ENCODE results near the gene HJV.
A peak's percentile ranks its signal among the peaks of the same experiment; 100 is the strongest.

Gene HJV

GRCh38 chr1:145992502-145992936 is 29.0 kb downstream of the HJV start:
- no peak for DNase-seq

DNA sequence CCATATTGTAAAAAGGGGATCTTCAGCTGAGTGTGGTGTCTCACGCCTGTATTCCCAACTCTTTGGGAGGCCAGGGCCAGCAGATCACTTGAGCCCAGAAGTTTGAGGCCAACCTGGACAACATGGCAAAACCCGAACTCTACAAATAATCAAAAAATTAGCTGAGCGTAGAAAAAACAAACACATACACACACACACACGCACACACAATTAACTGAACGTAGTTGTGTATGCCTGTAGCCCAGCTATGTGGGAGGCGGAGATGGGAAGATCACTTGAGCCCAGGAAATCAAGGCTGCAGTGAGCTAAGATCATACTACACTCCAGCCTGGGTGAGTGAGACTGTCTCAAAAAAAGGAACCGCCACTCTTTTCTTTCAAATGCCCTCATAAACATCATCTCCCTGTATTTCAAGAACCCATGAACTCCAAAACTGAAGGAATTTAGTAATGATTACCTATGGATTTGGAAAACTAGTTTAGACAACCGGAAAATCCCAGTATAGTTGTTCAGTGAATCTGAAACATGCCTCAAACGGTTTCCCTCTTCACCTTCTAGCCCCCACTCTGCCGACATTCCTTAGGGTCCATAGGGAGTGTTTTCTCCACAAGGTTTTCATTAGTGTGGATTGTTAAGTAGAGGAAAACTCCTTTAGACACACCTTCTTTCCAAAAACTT is 29.7 kb downstream of the HJV start:
- DNase-seq = no peak

GRCh38 chr1:145990249-145990855 is 31.2 kb downstream of the HJV start:
- no peak for DNase-seq

DNA sequence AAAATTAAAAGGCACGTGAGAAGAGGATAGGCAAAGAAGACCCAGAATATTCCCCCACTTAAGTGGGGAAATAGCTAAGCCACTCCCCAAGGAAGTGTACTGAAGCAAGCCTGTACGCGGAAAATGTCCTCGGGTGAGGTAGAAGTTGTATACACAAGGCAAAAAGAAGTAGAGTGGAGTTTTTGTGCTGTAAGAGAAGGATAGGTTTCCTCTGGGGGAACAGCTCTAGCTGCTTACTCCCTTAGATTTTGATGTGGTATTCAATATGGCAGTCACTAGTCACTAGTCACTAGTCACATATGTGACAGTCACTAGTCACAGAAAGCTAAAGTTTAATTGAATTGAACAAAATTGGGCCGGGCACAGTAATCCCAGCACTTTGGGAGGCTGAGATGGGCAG is 32.8 kb downstream of the HJV start:
- DNase-seq = no peak

DNA sequence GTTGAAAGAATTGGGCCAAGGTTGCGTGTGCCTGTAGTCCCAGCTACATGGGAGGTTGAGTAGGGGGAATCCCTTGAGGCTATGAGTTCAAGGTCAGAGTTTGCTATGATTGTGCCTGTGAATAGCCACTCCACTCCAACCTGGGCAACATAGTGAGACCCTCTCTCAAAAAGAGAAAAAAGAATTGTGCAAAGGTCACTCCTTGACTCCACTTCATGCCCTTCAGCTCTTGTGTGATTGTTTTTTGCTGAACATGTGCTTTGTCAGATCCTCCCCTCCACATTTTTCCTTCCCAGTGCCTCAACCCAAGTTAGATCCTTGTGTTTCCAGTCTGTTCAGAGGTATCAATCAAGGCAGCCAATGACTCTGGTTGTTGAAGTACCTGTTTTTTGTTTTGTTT is 33.6 kb downstream of the HJV start:
- DNase-seq = no peak

DNA sequence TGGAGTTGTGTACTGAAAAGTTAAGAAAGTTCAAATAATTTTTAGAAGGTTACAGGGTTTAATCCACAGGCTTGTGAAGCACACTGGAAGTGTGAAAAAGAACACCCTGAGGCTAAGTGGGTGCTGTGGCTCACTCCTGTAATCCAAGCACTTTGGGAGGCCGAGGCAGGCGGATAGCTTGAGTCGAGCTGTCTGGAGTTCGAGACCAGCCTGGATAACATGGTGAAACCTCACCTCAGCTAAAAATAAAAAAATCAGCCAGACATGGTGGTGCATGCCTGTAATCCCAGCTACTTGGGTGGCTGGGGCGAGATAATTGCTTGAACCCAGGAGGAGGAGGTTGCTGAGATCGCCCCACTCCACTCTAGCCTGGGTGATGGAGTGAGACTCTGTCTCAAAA is 35.0 kb downstream of the HJV start:
- no peak for DNase-seq

DNA sequence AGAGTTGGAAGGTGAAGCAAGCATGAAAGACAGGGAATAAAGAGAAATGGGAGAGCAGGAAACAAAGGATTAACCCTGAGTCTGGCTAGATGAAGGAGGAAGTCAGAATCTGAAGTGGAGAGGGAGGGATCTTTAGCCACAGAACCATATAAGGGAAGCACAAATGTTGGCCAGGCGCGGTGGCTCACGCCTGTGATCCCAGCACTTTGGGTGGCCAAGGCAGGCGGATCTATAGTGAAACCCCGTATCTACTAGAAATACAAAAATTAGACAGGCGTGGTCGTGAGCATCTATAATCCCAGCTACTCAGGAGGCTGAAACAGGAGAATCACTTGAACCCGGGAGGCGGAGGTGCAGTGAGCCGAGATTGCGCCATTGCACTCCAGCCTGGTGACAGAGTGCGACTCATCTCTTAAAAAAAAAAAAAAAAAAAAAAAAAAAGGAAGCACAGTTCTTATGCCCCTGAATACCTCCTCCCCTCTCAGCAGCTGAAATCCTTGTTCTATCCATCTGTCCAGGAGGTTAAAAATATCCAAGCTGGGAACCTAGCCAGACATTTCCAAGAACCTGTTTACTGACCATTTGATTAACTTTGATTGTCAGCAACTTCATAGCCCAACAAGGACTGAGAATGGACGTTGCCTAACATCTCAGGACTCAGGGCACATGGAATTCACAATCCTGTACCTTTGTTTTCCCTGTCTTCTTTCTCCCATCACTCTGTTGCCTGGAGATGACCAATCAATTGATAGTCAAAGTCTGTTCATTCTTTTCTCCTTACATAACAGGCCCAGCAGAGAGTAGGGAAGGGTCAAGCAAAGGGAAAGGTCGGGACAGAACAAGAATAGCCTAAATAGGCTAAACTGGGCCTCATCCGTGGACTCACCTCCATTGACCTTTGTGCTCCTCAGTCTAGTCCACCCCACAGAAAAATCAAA is 35.8 kb downstream of the HJV start:
- peak; percentile 55 to 73 for DNase-seq

DNA sequence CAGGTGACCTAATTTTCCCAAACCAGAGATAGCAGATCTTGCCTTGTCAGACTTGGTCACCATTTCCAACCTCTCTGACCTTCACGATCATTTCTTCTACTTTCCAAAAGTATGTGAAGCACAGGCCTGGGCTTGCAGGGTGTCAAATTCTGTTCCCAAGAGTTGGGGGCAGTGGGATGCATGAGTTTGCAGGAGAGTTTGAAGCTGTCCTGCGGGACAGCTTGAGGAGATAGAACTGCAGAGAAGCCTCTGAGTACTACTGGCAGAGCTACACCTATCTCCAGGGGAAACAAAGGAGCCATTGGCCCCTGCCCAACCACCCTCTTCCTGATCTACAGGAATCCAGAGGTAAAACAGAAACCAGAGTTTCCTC is 36.4 kb downstream of the HJV start:
- DNase-seq = no peak

DNA sequence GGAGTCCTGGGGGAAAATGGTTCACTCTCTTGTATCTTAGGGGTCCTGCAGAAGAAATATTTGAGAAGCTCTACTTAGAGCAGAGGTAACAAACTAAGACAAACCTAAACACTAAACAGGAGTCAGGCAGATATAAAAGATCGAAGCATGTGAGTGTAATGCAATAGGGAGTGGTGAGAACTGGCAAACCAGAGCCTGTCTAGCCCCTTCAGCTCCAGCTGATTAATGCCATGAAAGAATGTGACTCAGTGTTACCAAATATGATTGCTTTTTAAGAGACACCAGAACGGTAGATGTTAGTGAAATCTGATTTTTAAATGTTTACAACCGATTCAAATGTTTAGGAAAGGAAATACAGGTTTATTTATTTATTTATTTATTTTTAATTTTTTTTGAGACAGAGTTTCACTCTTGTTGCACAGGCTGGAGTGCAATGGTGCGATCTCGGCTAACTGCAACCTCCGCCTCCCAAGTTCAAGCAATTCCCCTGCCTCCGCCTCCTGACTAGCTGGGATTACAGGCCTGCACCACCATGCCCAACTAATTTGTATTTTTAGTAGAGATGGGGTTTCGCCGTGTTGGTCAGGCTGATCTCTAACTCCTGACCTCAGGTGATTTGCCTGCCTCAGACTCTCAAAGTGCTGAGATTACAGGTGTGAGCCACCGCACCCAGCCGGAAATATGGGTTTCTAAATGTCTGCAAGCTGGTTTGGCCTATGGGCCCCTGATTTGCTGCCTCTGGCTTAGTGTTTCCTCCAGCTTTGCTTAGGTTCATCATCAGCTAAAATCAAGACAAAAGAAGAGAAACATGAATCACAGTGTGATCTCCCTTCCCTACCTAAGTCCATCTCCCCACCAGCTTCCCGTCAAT is 37.3 kb downstream of the HJV start:
- DNase-seq = no peak

- DNase-seq = no peak
Measured at GRCh38 chr1:145983206-145983675, 38.3 kb downstream of the HJV start.

DNA sequence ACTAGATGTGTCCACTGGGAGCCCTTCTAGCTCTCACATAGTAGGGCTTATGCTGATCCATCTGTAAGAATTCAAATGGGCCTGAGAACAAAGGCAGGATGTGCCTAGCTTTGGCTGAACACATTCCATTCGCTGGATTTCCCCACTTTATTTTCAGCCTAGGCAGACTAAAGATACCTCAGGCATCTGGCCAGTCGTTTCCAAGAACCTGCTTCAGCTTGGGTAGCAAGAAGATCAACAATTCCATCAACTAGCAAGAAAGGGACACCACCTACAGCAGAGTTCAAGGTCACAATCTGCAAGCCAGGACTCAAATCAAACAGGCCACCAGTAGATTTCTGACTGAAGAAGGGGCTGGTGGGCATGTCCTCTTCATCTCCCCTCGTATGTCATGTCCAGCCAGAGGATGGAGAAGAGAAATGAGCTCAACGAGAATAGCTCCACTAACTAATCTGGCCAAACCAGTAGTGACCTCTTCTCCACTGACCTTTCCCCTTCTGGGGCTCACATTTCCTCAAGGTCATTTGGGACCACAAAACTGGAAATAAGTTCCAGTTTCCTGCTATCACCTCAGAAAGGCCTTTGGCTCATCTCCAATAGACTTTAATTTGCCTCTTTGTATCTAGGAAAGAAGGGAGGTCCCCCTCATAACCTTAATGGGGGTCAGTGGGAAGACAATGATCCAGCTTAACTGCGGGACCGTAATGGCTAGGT is 39.4 kb downstream of the HJV start:
- no peak for DNase-seq

- no peak for DNase-seq
Measured at GRCh38 chr1:145980457-145980994, 41.0 kb downstream of the HJV start.

- peak in 1 of 2 donors; percentile 61 for DNase-seq
Measured at GRCh38 chr1:145979746-145980456, 41.6 kb downstream of the HJV start.

- DNase-seq = peak; percentile 56 to 95
Measured at GRCh38 chr1:145978854-145979745, 42.4 kb downstream of the HJV start.

DNA sequence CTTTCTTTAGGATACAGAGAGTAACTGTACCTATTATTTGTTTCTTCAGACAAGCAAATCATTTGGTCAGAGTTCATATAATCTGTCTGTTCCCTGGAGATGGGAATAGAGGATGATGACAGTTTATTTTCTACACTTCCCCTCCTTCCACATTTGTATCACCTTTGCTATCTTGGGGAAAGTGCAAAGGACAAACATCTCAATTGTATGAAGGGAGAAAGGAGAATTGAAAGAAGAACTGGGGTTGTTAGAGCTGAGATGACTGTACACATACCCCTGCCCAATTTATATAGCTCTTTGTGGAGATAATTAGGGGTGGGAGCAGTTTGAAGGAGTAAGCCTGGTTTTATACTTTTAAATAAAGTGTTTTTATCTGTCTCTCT is 43.1 kb downstream of the HJV start:
- no peak for DNase-seq

- DNase-seq = peak; percentile 10 to 83
Measured at GRCh38 chr1:145977486-145978470, 43.8 kb downstream of the HJV start.

DNA sequence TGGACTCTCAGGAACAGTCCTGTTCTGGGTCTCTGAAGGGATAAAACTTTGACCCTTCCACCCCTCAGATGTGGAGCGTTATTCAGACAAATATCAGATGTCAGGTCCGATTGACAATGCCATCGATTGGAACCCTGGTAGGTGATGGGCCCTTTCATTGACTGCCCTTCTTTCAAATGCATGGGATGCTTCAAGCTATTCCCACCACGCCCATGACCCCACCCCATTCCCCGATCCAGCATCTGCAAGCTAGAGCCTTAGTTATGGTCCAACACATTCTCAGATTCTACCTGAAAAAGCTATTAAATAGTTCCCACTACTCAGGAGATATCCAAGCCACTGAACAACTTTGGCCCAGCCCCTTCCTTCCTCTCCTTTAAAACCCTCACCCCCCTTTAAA is 44.5 kb downstream of the HJV start:
- no peak for DNase-seq

- no peak for DNase-seq
Measured at GRCh38 chr1:145975216-145975615, 46.3 kb downstream of the HJV start.

GRCh38 chr1:145974721-145975120 is 46.8 kb downstream of the HJV start:
- no peak for DNase-seq
